Panc1 (cell line): ENCODE measurements around the gene RASSF4.

Source experiments
- POLR2AphosphoS5 ChIP-seq: IDR thresholded peaks from 2 replicates; pipeline ENCODE4 v1.6.1; 2012; ENCODE audit warnings: mild to moderate bottlenecking, low read depth, low read length, moderate library complexity
- TCF7L2 ChIP-seq: IDR thresholded peaks from 2 replicates; pipeline ENCODE4 v1.6.1; 2011; ENCODE audit warnings: mild to moderate bottlenecking, low read depth, low read length, inconsistent platforms
- TF ChIP-seq, protein P1 (sequence below): fragments of 450-650 bp; IDR thresholded peaks from 2 replicates; pipeline ENCODE4 v1.5.1; 2017; ENCODE audit warnings: mild to moderate bottlenecking
- TF ChIP-seq, protein P2 (sequence below), 2 experiments: IDR thresholded peaks; 2 replicates each; pipeline ENCODE4 v1.6.1; 2011 to 2012; ENCODE audit warnings: low read depth in 2 of 2, control low read depth in 1 of 2, low read length in 1 of 2, mild to moderate bottlenecking in 1 of 2, moderate library complexity in 1 of 2; ENCODE audit not compliant: insufficient read depth in 1 of 2

DNA sequence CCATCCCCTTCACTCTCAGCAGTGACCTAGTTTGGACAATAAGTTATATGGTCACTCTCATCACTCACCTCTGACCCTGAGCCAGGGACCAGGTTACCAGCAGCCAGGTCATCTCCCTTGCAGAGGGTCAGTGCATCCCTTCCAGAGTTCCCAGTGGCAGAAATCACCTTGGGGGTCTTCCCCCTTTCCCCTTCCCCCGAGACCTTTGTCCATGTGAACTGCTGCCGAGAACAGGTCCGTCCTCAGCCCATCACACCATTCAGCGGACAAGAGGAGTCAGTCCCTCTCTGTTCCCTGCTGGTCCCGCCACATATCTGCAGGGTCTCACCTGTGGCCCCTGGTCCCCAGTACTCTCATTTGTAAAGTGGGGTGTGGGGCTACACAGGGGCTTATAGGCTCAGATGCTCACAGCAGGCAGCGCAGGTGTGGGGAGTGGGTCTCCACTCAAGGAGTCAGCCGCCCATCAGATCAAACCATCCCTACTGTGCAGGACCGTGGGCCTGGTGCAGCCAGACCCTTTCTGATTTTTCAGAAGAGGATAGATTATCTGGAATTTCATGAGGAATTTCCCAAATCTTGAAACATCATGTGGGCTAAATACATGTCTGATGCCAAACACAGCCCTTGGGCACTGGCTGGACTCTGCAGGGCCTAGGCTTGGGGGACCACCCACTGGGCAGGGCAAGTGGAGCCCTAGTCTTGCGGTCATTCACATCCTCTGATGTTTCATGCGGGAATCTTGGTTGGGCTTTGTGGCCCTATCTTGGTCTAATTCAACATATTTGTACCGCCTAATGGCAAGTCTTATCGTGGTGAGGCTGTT, 12.5 kb downstream of the RASSF4 start:
- TF ChIP-seq, protein P1, sequence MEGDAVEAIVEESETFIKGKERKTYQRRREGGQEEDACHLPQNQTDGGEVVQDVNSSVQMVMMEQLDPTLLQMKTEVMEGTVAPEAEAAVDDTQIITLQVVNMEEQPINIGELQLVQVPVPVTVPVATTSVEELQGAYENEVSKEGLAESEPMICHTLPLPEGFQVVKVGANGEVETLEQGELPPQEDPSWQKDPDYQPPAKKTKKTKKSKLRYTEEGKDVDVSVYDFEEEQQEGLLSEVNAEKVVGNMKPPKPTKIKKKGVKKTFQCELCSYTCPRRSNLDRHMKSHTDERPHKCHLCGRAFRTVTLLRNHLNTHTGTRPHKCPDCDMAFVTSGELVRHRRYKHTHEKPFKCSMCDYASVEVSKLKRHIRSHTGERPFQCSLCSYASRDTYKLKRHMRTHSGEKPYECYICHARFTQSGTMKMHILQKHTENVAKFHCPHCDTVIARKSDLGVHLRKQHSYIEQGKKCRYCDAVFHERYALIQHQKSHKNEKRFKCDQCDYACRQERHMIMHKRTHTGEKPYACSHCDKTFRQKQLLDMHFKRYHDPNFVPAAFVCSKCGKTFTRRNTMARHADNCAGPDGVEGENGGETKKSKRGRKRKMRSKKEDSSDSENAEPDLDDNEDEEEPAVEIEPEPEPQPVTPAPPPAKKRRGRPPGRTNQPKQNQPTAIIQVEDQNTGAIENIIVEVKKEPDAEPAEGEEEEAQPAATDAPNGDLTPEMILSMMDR: no peak
- TF ChIP-seq POLR2AphosphoS5: no peak
- TF ChIP-seq, protein P2, sequence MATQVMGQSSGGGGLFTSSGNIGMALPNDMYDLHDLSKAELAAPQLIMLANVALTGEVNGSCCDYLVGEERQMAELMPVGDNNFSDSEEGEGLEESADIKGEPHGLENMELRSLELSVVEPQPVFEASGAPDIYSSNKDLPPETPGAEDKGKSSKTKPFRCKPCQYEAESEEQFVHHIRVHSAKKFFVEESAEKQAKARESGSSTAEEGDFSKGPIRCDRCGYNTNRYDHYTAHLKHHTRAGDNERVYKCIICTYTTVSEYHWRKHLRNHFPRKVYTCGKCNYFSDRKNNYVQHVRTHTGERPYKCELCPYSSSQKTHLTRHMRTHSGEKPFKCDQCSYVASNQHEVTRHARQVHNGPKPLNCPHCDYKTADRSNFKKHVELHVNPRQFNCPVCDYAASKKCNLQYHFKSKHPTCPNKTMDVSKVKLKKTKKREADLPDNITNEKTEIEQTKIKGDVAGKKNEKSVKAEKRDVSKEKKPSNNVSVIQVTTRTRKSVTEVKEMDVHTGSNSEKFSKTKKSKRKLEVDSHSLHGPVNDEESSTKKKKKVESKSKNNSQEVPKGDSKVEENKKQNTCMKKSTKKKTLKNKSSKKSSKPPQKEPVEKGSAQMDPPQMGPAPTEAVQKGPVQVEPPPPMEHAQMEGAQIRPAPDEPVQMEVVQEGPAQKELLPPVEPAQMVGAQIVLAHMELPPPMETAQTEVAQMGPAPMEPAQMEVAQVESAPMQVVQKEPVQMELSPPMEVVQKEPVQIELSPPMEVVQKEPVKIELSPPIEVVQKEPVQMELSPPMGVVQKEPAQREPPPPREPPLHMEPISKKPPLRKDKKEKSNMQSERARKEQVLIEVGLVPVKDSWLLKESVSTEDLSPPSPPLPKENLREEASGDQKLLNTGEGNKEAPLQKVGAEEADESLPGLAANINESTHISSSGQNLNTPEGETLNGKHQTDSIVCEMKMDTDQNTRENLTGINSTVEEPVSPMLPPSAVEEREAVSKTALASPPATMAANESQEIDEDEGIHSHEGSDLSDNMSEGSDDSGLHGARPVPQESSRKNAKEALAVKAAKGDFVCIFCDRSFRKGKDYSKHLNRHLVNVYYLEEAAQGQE (IDR thresholded peaks at IDR 0.05; ENCODE audit: insufficient read depth in 1 of 2, low read depth in 2 of 2, low read length in 1 of 2): no peak
- no peak for TF ChIP-seq TCF7L2
